GM13977 (cell line): ENCODE results near the gene AFAP1.

ENCODE experiments used
- DNase-seq: peaks from one replicate; pipeline ENCODE4 v3.0.0; 2012; ENCODE audit warnings: low spot score
- in situ Hi-C: fragments of 300-500 bp; cut with MboI; formaldehyde crosslinking; loops from one replicate; pipeline ENCODE4 v1.12.0; 2022; ENCODE audit warnings: low sequenced_read_pairs, low pct_unique_long_range_greater_than_20kb, mixed read lengths, inconsistent platforms; ENCODE audit not compliant: unreplicated experiment
- TF ChIP-seq, protein P1 (sequence below): IDR thresholded peaks from 2 replicates; pipeline ENCODE4 v1.5.1; 2012; ENCODE audit warnings: mild to moderate bottlenecking, control low read depth; ENCODE audit not compliant: insufficient read depth; ENCODE audit errors: extremely low read depth, missing control alignments

Gene AFAP1

DNA sequence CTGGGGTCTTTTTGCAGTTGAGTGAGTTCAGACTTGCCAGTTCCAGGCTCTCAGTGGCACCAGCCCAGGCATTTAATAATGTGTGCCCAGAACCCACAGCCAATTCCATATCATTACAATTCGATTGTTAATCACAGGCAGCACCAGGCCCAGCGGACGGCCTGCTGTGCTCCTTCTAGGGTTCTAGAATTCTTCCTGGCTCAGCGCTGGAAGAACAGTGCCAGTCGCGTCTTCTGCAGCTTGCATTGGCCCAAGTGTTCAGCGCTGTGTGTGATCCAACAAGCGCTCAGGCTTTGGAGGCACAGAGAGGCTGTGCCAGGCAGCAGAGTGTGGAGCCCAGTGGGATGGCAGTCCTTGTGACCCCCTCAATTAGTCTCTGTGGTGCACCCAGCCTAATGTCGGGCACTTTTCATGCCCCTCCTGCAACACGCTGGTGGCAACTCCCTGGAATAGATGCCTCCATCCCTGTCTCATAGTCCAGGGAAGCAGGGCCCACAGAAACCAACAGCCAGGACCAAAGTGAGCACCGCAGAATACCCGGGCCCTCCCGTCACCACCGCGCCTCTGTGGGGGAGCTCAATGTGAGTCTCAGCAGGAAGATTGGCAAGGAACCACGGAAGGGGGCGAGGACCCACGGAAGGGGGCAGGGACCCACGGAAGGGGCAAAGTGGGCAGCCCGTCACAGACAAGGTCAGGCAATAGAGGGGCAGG, 193.2 kb downstream of the AFAP1 start:
- TF ChIP-seq, protein P1, sequence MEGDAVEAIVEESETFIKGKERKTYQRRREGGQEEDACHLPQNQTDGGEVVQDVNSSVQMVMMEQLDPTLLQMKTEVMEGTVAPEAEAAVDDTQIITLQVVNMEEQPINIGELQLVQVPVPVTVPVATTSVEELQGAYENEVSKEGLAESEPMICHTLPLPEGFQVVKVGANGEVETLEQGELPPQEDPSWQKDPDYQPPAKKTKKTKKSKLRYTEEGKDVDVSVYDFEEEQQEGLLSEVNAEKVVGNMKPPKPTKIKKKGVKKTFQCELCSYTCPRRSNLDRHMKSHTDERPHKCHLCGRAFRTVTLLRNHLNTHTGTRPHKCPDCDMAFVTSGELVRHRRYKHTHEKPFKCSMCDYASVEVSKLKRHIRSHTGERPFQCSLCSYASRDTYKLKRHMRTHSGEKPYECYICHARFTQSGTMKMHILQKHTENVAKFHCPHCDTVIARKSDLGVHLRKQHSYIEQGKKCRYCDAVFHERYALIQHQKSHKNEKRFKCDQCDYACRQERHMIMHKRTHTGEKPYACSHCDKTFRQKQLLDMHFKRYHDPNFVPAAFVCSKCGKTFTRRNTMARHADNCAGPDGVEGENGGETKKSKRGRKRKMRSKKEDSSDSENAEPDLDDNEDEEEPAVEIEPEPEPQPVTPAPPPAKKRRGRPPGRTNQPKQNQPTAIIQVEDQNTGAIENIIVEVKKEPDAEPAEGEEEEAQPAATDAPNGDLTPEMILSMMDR, result no peak
- DNase-seq, result no peak
- in situ Hi-C loops, result no loop called here

DNA sequence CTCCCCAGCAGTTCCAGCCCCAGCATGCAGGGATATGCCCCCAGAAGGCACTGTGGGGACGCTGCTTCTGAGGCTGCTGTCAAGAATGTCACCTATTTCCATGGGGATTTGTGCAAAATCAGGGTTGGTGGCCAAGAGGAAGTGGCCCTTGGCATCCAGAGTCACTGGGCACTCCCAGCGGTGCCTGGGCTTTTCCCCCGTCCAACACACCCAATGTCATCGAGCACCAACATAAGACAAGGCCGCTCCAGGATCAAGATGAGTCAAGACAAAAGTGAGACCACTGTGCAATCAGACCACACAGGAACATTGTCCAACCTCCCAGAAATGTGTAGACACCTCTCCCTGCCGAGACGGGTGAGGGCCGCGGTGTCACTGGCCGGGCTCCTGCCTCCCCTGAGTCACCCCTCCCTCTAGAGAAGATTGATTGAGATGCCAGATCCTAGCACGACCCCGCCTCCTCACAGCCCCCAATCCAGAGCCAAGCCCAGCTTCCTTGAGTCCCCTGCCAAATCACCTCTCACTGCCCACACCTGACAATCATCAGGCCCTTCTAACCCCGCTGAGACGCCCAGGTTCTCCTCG, 194.3 kb downstream of the AFAP1 start:
- in situ Hi-C loops, result no loop called here
- TF ChIP-seq, protein P1, result no peak
- no peak for DNase-seq

- TF ChIP-seq, protein P1, result no peak
- in situ Hi-C loops, result no loop called here
- DNase-seq, result no peak
These were observed 195.4 kb downstream of the AFAP1 start for GRCh38 chr4:7744142-7744804.

DNA sequence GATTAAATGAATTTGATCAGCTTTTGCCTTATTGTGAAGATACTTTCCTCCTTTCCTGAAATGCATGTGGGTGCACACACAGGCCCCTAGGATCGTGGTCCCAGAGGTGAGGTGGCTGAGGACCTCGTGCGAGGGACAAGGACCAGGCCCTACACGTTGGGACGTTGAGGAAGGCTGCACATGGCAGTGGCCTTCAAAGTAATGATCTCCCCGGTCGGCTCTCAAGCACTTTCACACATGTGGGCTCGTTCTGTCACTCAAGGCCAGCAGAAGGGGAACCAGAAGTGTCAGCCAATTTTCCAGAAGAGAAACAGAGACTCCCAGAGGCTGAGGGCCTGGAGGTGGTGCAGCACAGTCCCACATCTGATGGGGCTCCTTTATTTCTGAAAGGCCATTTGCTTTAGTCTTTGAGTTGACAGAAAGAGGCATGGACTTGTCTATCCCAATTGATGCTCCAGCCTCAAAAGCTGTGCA, 196.8 kb downstream of the AFAP1 start:
- in situ Hi-C loops, result no loop called here
- no peak for DNase-seq
- TF ChIP-seq, protein P1, result no peak

DNA sequence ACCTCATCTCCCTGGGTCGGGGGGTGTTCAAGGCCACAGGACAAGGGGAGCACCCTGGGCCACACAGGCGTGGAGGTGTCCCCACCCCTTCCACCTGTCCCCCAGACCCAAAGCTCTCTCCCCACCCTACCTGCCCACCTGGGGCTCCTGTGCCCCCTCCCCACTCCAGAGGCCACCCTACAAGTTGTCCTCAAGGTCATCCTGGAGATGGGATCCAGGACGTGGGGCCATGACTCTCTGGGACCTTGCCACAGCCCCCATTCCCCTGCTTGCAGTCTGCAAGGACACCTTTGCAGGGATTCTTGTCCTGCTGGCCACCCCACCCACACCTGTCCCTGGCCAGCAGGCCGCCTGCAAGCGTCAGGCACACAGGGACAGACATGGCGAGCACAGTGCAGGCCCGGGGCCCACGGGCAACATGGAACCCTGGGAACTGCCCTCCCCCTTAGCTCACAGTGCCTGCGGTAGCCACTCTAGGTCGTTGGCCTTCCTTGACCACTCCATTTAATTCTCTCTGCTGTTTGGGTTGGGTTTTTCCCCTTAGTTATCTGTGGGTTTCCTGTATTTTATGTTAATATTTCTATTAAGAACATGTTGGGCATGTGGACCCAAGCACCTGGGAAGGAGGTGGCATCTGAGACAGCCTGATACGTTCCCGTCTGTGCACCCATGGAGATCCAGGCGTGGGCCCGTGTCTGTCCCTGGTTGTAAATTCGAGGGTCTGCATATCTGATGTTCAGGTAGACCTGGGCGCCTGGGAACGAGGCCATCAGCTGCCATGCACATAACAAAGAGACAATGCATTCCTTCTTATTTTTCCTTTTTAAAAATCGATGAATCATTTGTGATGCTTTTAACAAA, 197.5 kb downstream of the AFAP1 start:
- DNase-seq, result no peak
- in situ Hi-C loops, result no loop called here
- TF ChIP-seq, protein P1, result no peak
